Gastroesophageal sphincter (tissue), 4 donors: ENCODE results near the gene NAT8. TPM values are rescaled to one million over a fixed set of nuclear protein-coding genes. Genes with fewer than 3 reads are reported as not detected.
"Not testable (repeated sequence)": the region's sequence is repeated elsewhere in the genome, so short reads cannot be mapped to it uniquely, and the experiment has no call there.

Source experiments
- ATAC-seq: fragments of 150-250 bp; one replicate; pipeline ENCODE4 v1.9.1; 2016; ENCODE audit warnings: mild to moderate bottlenecking, moderate library complexity
- H3K27ac ChIP-seq, 4 donors: fragments of 200-600 bp; sonication (generic) in 3 of 4; 1 replicate in 3 of 4; 2 replicates in 1 of 4; pipeline ENCODE4 v1.5.1; 2016 to 2019
- H3K27me3 ChIP-seq: fragments of 200-600 bp; sonication (generic); one replicate; pipeline ENCODE4 v1.5.1; 2019
- H3K36me3 ChIP-seq, 2 donors: fragments of 200-600 bp; sonication (generic); one replicate each; pipeline ENCODE4 v1.5.1; 2019; ENCODE audit warnings: control low read depth in 1 of 2
- H3K4me1 ChIP-seq, 3 donors: fragments of 200-600 bp; sonication (generic); 1 replicate in 2 of 3; 2 replicates in 1 of 3; pipeline ENCODE4 v1.5.1; 2016 to 2019; ENCODE audit warnings: control low read depth in 2 of 3
- H3K4me3 ChIP-seq, 2 donors: fragments of 200-600 bp; sonication (generic); one replicate each; pipeline ENCODE4 v1.5.1; 2019; ENCODE audit warnings: mild to moderate bottlenecking in 1 of 2, moderate library complexity in 1 of 2
- H3K9me3 ChIP-seq, 3 donors: fragments of 200-600 bp; sonication (generic); one replicate each; pipeline ENCODE4 v1.5.1; 2017 to 2019; ENCODE audit warnings: control low read depth in 2 of 3
- CTCF ChIP-seq, 4 experiments: fragments of 200-600 bp in 2 of 4; fragments of 450-650 bp in 2 of 4; sonication (generic) in 1 of 4; IDR thresholded peaks; one replicate each; pipeline ENCODE4 v1.5.1; 2017 to 2019; ENCODE audit warnings: antibody characterized with exemption in 4 of 4, mild to moderate bottlenecking in 2 of 4, moderate library complexity in 2 of 4
- EP300 ChIP-seq: sonication (generic); formaldehyde crosslinking; IDR thresholded peaks from one replicate; pipeline ENCODE4 v1.6.1; 2017; ENCODE audit warnings: antibody characterized with exemption, mild to moderate bottlenecking
- POLR2A ChIP-seq, 2 donors: fragments of 450-650 bp; IDR thresholded peaks; one replicate each; pipeline ENCODE4 v1.6.1; 2017; ENCODE audit warnings: antibody characterized with exemption in 2 of 2, mild to moderate bottlenecking in 2 of 2, moderate library complexity in 1 of 2
- POLR2AphosphoS5 ChIP-seq: sonication (generic); formaldehyde crosslinking; IDR thresholded peaks from one replicate; pipeline ENCODE4 v1.6.1; 2017; ENCODE audit warnings: antibody characterized with exemption
- WGBS, 2 donors: methylation state at CpG; one replicate each; pipeline ENCODE4 v1.1.5; 2018; ENCODE audit warnings: low coverage in 1 of 2; 5-methylcytosine and 5-hydroxymethylcytosine counted together
- total RNA-seq, 4 donors: library from RNA; depleted of rRNA; stranded (reverse); fragments of >200 nt; gene quantifications; one replicate each; pipeline ENCODE4 v1.1.0, GENCODE V29; 2016

Gene NAT8
- total RNA-seq, 4 donors from 2014 or later = not detected

- peaks cover 0 to 7% (median 0%) of the 10 kb centered on the region in 3 donors for H3K9me3 ChIP-seq
- 88 to 90% methylated on average over 3 of the region's 3 CpGs for WGBS, 2 donors
- no peak for ATAC-seq
Measured at GRCh38 chr2:73652348-73652747, 10.1 kb upstream of the NAT8 start.

GRCh38 chr2:73651591-73652230, 9.5 kb upstream of the NAT8 start:
- Histone ChIP-seq H3K4me3 (no peak overlapping the region), H3K9me3 (peaks cover 0 to 7% (median 0%) of the 10 kb centered on the region in 3 donors), H3K4me1 (no peaks in the 10 kb centered on the region), H3K36me3 (no peaks in the 10 kb centered on the region), H3K27ac (no peak overlapping the region), H3K27me3 (no peaks in the 10 kb centered on the region)
- no peak for TF ChIP-seq POLR2AphosphoS5
- TF ChIP-seq EP300 = no peak
- no peak for TF ChIP-seq POLR2A (IDR thresholded peaks at IDR 0.05)
- no peak for TF ChIP-seq CTCF (IDR thresholded peaks at IDR 0.05)
- 82 to 100% methylated on average over 2 to 3 of the region's 6 CpGs for WGBS, 2 donors
- no peak for ATAC-seq

More at GRCh38 chr2:73652348-73652747, 10.1 kb upstream of the NAT8 start:
- no peak overlapping the region for H3K4me3 ChIP-seq
- no peak overlapping the region for H3K27ac ChIP-seq
- no peaks in the 10 kb centered on the region for H3K27me3 ChIP-seq
- H3K36me3 ChIP-seq = no peaks in the 10 kb centered on the region
- TF ChIP-seq CTCF (IDR thresholded peaks at IDR 0.05) = no peak
- TF ChIP-seq POLR2A (IDR thresholded peaks at IDR 0.05) = no peak
- TF ChIP-seq EP300 = no peak
- H3K4me1 ChIP-seq = no peaks in the 10 kb centered on the region

- not testable (repeated sequence) for H3K36me3 ChIP-seq, H3K4me3 ChIP-seq, H3K4me1 ChIP-seq, ATAC-seq, H3K9me3 ChIP-seq, H3K27ac ChIP-seq, H3K27me3 ChIP-seq
- 87% methylated on average over 10 of the region's 10 CpGs; no CpG with 5 or more reads in 1 of the 2 donors for WGBS, 2 donors
Measured at GRCh38 chr2:73647690-73648089, 5.5 kb upstream of the NAT8 start.

GRCh38 chr2:73641767-73642062, 507 bp downstream of the NAT8 start:
- WGBS, 2 donors = 100% methylated on average over 2 of the region's 3 CpGs; no CpG with 5 or more reads in 1 of the 2 donors
- TF ChIP-seq CTCF (IDR thresholded peaks at IDR 0.05) = no peak
- TF ChIP-seq POLR2AphosphoS5 = no peak
- TF ChIP-seq POLR2A (IDR thresholded peaks at IDR 0.05) = no peak
- TF ChIP-seq EP300 = no peak
- H3K4me1 ChIP-seq = no peaks in the 10 kb centered on the region
- no peaks in the 10 kb centered on the region for H3K9me3 ChIP-seq
- H3K27me3 ChIP-seq = no peaks in the 10 kb centered on the region
- no peak overlapping the region for H3K4me3 ChIP-seq
- H3K36me3 ChIP-seq = no peaks in the 10 kb centered on the region
- no peak for ATAC-seq
- no peak overlapping the region for H3K27ac ChIP-seq

GRCh38 chr2:73640946-73641766, 1.1 kb downstream of the NAT8 start:
- H3K36me3 ChIP-seq = no peaks in the 10 kb centered on the region
- H3K27ac ChIP-seq = no peak overlapping the region
- no peak for ATAC-seq
- H3K4me3 ChIP-seq = no peak overlapping the region
- no peaks in the 10 kb centered on the region for H3K9me3 ChIP-seq
- H3K27me3 ChIP-seq = no peaks in the 10 kb centered on the region
- H3K4me1 ChIP-seq = no peaks in the 10 kb centered on the region
- WGBS, 2 donors = 87% methylated on average over 15 of the region's 19 CpGs; no CpG with 5 or more reads in 1 of the 2 donors
- TF ChIP-seq CTCF (IDR thresholded peaks at IDR 0.05) = no peak
- TF ChIP-seq POLR2A (IDR thresholded peaks at IDR 0.05) = no peak
- no peak for TF ChIP-seq EP300
- TF ChIP-seq POLR2AphosphoS5 = no peak
